DOHH2 (cell line): ENCODE measurements around the gene ATP10B.

Source experiments
- H3F3A ChIP-seq: fragments of 200-600 bp; sonication (generic), shearing (Covaris generic); 2 replicates; pipeline ENCODE4 v1.6.0; 2016; ENCODE audit warnings: antibody characterized with exemption, mild to moderate bottlenecking; ENCODE audit not compliant: control insufficient read depth, insufficient read depth
- H3K27ac ChIP-seq: fragments of 200-600 bp; sonication (generic); 2 replicates; pipeline ENCODE4 v1.5.1; 2014; ENCODE audit warnings: low read depth, mild to moderate bottlenecking, low read length, moderate library complexity
- H3K27me3 ChIP-seq: fragments of 200-600 bp; sonication (generic); 2 replicates; pipeline ENCODE4 v1.6.1; 2014; ENCODE audit warnings: mild to moderate bottlenecking, low read length, mixed read lengths; ENCODE audit not compliant: control insufficient read depth
- H3K36me3 ChIP-seq: fragments of 200-600 bp; sonication (generic); 2 replicates; pipeline ENCODE4 v1.6.1; 2014; ENCODE audit warnings: mild to moderate bottlenecking, low read length, moderate library complexity, mixed read lengths; ENCODE audit not compliant: control insufficient read depth
- H3K4me1 ChIP-seq: fragments of 200-600 bp; sonication (generic); 2 replicates; pipeline ENCODE4 v1.6.1; 2014; ENCODE audit warnings: mild to moderate bottlenecking, low read length, mixed read lengths; ENCODE audit not compliant: control insufficient read depth
- H3K4me2 ChIP-seq: fragments of 200-600 bp; sonication (generic); 2 replicates; pipeline ENCODE4 v1.6.0; 2014; ENCODE audit warnings: mild to moderate bottlenecking, low read length, moderate library complexity
- H3K4me3 ChIP-seq: fragments of 200-600 bp; sonication (generic); 2 replicates; pipeline ENCODE4 v1.5.1; 2014; ENCODE audit warnings: mild to moderate bottlenecking, low read length, mixed read lengths
- H3K79me2 ChIP-seq: fragments of 200-600 bp; sonication (generic); 2 replicates; pipeline ENCODE4 v1.6.1; 2014; ENCODE audit warnings: mild to moderate bottlenecking, low read length, mixed read lengths; ENCODE audit not compliant: control insufficient read depth
- H3K9me2 ChIP-seq: fragments of 200-600 bp; sonication (generic); replicated peaks from 2 replicates; pipeline ENCODE4 v1.6.1; 2014; ENCODE audit warnings: mild to moderate bottlenecking, low read length, mixed read lengths; ENCODE audit not compliant: control insufficient read depth
- H3K9me3 ChIP-seq: fragments of 200-600 bp; sonication (generic); 2 replicates; pipeline ENCODE4 v1.6.1; 2014; ENCODE audit warnings: antibody characterized with exemption, low read length, mixed read lengths; ENCODE audit not compliant: control insufficient read depth, insufficient read depth
- H4K20me1 ChIP-seq: fragments of 200-600 bp; sonication (generic); 2 replicates; pipeline ENCODE4 v1.6.0; 2014; ENCODE audit warnings: low read depth, mild to moderate bottlenecking, antibody characterized with exemption, low read length, moderate library complexity; ENCODE audit not compliant: control insufficient read depth, insufficient read depth
- EZH2phosphoT487 ChIP-seq: fragments of 200-600 bp; sonication (generic); IDR thresholded peaks from 2 replicates; pipeline ENCODE4 v1.6.1; 2017; ENCODE audit warnings: borderline replicate concordance, mild to moderate bottlenecking, antibody characterized with exemption, low read length, moderate library complexity, mixed read lengths
- TF ChIP-seq, protein P1 (sequence below): fragments of 200-600 bp; sonication (generic); IDR thresholded peaks from one replicate; pipeline ENCODE4 v1.5.1; 2014; ENCODE audit warnings: antibody characterized with exemption, mild to moderate bottlenecking, low read depth, low read length; ENCODE audit not compliant: poor library complexity, severe bottlenecking

Gene ATP10B

DNA sequence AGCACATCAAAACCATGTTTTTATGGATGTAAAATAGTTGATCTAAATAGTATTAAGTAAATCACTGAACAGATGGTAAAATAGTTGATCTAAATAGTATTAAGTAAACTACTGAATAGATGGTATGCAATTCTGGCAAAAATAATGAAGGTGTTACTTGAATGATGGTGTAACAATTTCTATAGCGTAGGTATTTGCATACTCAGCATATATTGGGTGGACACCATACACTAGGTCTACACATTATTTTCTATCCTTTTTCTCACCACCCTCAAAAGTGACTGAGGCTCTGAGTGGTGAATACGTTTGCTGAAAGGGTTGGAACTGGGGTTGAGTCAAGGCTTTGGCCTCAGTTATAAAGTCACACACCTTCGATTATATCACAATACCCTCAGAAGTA, 81.3 kb downstream of the ATP10B start:
- no peak overlapping the region for H3K27ac ChIP-seq
- no peaks in the 10 kb centered on the region for H3K4me1 ChIP-seq
- H3K27me3 ChIP-seq = no peaks in the 10 kb centered on the region
- H3F3A ChIP-seq = no peaks in the 10 kb centered on the region
- no peaks in the 10 kb centered on the region for H3K36me3 ChIP-seq
- no peaks in the 10 kb centered on the region for H3K9me3 ChIP-seq
- H3K4me2 ChIP-seq = no peak overlapping the region
- no peaks in the 10 kb centered on the region for H4K20me1 ChIP-seq
- H3K4me3 ChIP-seq = no peak overlapping the region
- no peaks in the 10 kb centered on the region for H3K79me2 ChIP-seq
- H3K9me2 ChIP-seq = no peaks in the 10 kb centered on the region
- TF ChIP-seq EZH2phosphoT487 = no peak
- TF ChIP-seq, protein P1, sequence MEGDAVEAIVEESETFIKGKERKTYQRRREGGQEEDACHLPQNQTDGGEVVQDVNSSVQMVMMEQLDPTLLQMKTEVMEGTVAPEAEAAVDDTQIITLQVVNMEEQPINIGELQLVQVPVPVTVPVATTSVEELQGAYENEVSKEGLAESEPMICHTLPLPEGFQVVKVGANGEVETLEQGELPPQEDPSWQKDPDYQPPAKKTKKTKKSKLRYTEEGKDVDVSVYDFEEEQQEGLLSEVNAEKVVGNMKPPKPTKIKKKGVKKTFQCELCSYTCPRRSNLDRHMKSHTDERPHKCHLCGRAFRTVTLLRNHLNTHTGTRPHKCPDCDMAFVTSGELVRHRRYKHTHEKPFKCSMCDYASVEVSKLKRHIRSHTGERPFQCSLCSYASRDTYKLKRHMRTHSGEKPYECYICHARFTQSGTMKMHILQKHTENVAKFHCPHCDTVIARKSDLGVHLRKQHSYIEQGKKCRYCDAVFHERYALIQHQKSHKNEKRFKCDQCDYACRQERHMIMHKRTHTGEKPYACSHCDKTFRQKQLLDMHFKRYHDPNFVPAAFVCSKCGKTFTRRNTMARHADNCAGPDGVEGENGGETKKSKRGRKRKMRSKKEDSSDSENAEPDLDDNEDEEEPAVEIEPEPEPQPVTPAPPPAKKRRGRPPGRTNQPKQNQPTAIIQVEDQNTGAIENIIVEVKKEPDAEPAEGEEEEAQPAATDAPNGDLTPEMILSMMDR = no peak

DNA sequence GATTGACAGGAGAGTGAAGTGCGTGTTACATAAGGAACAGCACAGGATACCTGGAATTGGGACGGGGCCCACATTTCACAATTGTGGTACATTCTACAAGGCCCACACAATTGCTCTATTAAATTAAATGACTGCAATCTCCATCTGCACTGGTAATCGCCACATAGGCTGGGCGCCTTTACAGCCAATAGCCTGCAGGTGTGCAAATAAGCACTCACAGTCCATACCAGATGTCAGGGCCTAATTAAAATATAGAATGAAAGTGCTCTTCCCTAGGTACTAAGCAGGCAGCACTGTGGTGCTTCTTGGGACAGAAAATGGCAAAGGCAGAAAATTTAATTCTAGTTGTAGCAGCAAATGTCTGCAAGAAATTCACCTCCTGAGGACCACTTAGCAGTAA, 82.7 kb downstream of the ATP10B start:
- Histone ChIP-seq H3K79me2 (no peaks in the 10 kb centered on the region), H3K4me1 (no peaks in the 10 kb centered on the region)
- TF ChIP-seq, protein P1 = no peak
- TF ChIP-seq EZH2phosphoT487 = no peak

DNA sequence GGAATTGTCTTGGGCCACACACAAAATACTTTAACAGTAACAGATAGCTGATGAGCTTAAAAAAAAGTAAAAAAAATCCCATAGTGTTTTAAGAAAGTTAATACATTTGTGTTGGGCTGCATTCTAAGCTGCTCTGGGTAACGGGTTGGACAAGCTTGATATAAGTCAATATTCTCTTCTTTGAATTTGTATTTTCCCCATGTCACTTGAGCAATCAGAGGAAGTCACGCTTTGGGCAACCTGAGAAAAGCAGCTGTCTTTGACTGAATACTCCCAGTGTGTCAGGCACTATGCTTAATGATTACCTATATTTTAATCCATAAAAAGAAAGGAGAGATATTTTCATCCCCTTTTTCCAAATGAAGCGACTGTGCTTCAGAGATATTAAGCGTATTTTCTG, 84.9 kb downstream of the ATP10B start:
- H3F3A ChIP-seq = no peaks in the 10 kb centered on the region
- no peaks in the 10 kb centered on the region for H3K27me3 ChIP-seq
- TF ChIP-seq, protein P1 = no peak
- no peak for TF ChIP-seq EZH2phosphoT487
- H3K27ac ChIP-seq = no peak overlapping the region
- H3K79me2 ChIP-seq = no peaks in the 10 kb centered on the region
- no peaks in the 10 kb centered on the region for H3K36me3 ChIP-seq
- no peak overlapping the region for H3K4me2 ChIP-seq
- no peaks in the 10 kb centered on the region for H3K9me3 ChIP-seq
- H3K9me2 ChIP-seq = no peaks in the 10 kb centered on the region
- no peaks in the 10 kb centered on the region for H4K20me1 ChIP-seq
- H3K4me3 ChIP-seq = no peak overlapping the region
- H3K4me1 ChIP-seq = no peaks in the 10 kb centered on the region

More for the DNA sequence above, 82.7 kb downstream of the ATP10B start:
- Histone ChIP-seq H3K36me3 (no peaks in the 10 kb centered on the region), H3K27ac (no peak overlapping the region), H4K20me1 (no peaks in the 10 kb centered on the region), H3K9me2 (no peaks in the 10 kb centered on the region), H3K9me3 (no peaks in the 10 kb centered on the region), H3K4me2 (no peak overlapping the region), H3K27me3 (no peaks in the 10 kb centered on the region), H3K4me3 (no peak overlapping the region), H3F3A (no peaks in the 10 kb centered on the region)

DNA sequence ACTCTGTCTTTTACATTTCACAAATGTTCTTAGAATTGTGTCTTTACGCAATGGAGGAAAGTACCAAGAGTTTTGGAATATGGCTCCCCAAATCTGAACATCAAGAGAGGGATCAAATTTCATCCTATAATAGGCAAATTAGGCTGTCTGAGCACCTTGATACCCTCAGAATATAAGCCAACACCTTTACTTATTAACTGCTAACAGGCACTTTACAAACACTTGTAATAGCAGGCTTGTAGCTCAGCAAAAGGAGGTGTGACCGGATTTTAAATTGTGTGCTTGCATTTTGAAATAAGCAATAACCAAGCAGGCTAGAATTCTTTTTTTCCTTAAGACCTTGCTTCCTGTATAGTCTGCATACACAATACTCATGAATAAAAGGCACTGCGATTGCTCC, 92.0 kb downstream of the ATP10B start:
- TF ChIP-seq, protein P1 = no peak
- TF ChIP-seq EZH2phosphoT487 = no peak
- Histone ChIP-seq H3K79me2 (no peaks in the 10 kb centered on the region), H3K27ac (no peak overlapping the region), H3K36me3 (no peaks in the 10 kb centered on the region), H3K4me3 (no peak overlapping the region), H3K4me1 (no peaks in the 10 kb centered on the region), H3F3A (no peaks in the 10 kb centered on the region), H4K20me1 (no peaks in the 10 kb centered on the region), H3K9me2 (no peaks in the 10 kb centered on the region), H3K4me2 (no peak overlapping the region), H3K27me3 (no peaks in the 10 kb centered on the region), H3K9me3 (no peaks in the 10 kb centered on the region)
